PC-3 (cell line): Measurements from ENCODE around the gene LRP5. TPM values are rescaled to one million over a fixed set of nuclear protein-coding genes. Genes with fewer than 3 reads are reported as not detected.

ENCODE experiments used
- ATAC-seq: fragments of 200-7000 bp; cut with Tn5 transposase; 2 replicates; pipeline ENCODE4 v1.9.1; 2020; ENCODE audit warnings: mild to moderate bottlenecking, moderate library complexity
- BruUV-seq: library from RNA; stranded (reverse); fragments of 400-500 nt; replicated peaks from 2 replicates; lab custom pipeline; 2021; lab: Mats Ljungman, UMichigan
- CTCF ChIA-PET: fragments of 300-600 bp; sonication (Branson Sonifier 250); formaldehyde crosslinking; loops from one replicate; lab custom pipeline; 2022; ENCODE audit warnings: antibody characterized with exemption; lab: Charles Lee
- POLR2A ChIA-PET: fragments of 300-600 bp; sonication (Branson Sonifier 250); formaldehyde crosslinking; loops from one replicate; lab custom pipeline; 2022; ENCODE audit warnings: antibody characterized with exemption; ENCODE audit not compliant: unreplicated experiment; lab: Charles Lee
- DNase-seq: peaks from one replicate; pipeline ENCODE4 v3.0.0-alpha.2; 2015
- H2AFZ ChIP-seq: fragments of 300-600 bp; sonication (generic); 2 replicates; pipeline ENCODE4 v1.6.0; 2016; ENCODE audit warnings: antibody characterized with exemption, low read length
- H3F3A ChIP-seq: fragments of 300-600 bp; sonication (generic); one replicate; pipeline ENCODE4 v1.6.0; 2017; ENCODE audit warnings: antibody characterized with exemption, low read length, control low read depth, mild to moderate bottlenecking; ENCODE audit not compliant: unreplicated experiment
- H3K27ac ChIP-seq: fragments of 300-600 bp; sonication (generic); 2 replicates; pipeline ENCODE4 v1.5.1; 2016; ENCODE audit warnings: mild to moderate bottlenecking, low read length
- H3K27me3 ChIP-seq: fragments of 300-600 bp; sonication (generic); 2 replicates; pipeline ENCODE4 v1.6.1; 2016; ENCODE audit warnings: low read length, mixed read lengths
- H3K36me3 ChIP-seq: fragments of 300-600 bp; sonication (generic); 2 replicates; pipeline ENCODE4 v1.6.1; 2016; ENCODE audit warnings: low read depth, mixed run types, low read length, mixed read lengths
- H3K4me1 ChIP-seq: fragments of 300-600 bp; sonication (generic); 2 replicates; pipeline ENCODE4 v1.5.1; 2016; ENCODE audit warnings: low read length; ENCODE audit not compliant: insufficient read depth
- H3K4me2 ChIP-seq: fragments of 300-600 bp; sonication (generic); 2 replicates; pipeline ENCODE4 v1.6.0; 2016; ENCODE audit warnings: low read length
- H3K4me3 ChIP-seq: fragments of 300-600 bp; sonication (generic); 2 replicates; pipeline ENCODE4 v1.5.1; 2016; ENCODE audit warnings: mild to moderate bottlenecking, low read length, mixed read lengths
- H3K79me2 ChIP-seq: fragments of 300-600 bp; sonication (generic); 2 replicates; pipeline ENCODE4 v1.6.1; 2017; ENCODE audit warnings: low read length, mixed read lengths
- H3K9ac ChIP-seq: fragments of 300-600 bp; sonication (generic); 2 replicates; pipeline ENCODE4 v1.6.0; 2016; ENCODE audit warnings: mild to moderate bottlenecking, low read length
- H3K9me2 ChIP-seq: fragments of 300-600 bp; sonication (generic); replicated peaks from 2 replicates; pipeline ENCODE4 v1.6.1; 2016; ENCODE audit warnings: mixed run types, low read length, mixed read lengths
- H3K9me3 ChIP-seq: fragments of 300-600 bp; sonication (generic); 2 replicates; pipeline ENCODE4 v1.6.1; 2016; ENCODE audit warnings: low read length, mixed read lengths
- H4K20me1 ChIP-seq: fragments of 300-600 bp; sonication (generic); 2 replicates; pipeline ENCODE4 v1.6.1; 2016; ENCODE audit warnings: low read length, mixed read lengths
- EZH2 ChIP-seq: fragments of 300-600 bp; sonication (generic); IDR thresholded peaks from one replicate; pipeline ENCODE4 v1.6.1; 2017; ENCODE audit warnings: antibody characterized with exemption, mild to moderate bottlenecking, low read length; ENCODE audit not compliant: unreplicated experiment
- EZH2phosphoT487 ChIP-seq: fragments of 300-600 bp; sonication (generic); IDR thresholded peaks from 2 replicates; pipeline ENCODE4 v1.6.1; 2018; ENCODE audit warnings: mild to moderate bottlenecking, antibody characterized with exemption, low read length, borderline replicate concordance
- intact Hi-C: fragments of 100-400 bp; cut with micrococcal nuclease; formaldehyde crosslinking; loops from 2 replicates; pipeline ENCODE4 v1.9.0; 2023
- total RNA-seq: library from RNA; depleted of rRNA; stranded (reverse); fragments of >200 nt; gene quantifications from 2 replicates; pipeline ENCODE4 v1.2.3, GENCODE V29; 2014
- TF ChIP-seq, protein P1 (sequence below): fragments of 300-600 bp; sonication (generic); conservative IDR thresholded peaks from 2 replicates; pipeline ENCODE4 v1.5.1; 2017; ENCODE audit warnings: antibody characterized with exemption, low read depth, mild to moderate bottlenecking, low read length

LRP5 gene
- total RNA-seq, 1 experiment from 2014 or later, result 64.3 TPM

- Histone ChIP-seq H3K9me3 (no peaks in the 10 kb centered on the region), H3K79me2 (no peaks in the 10 kb centered on the region), H2AFZ (no peak overlapping the region), H3K36me3 (peaks cover 11% of the 10 kb centered on the region; the same call in 1 of the 2 replicates), H3K9me2 (no peaks in the 10 kb centered on the region), H3K9ac (no peak overlapping the region), H4K20me1 (no peaks in the 10 kb centered on the region), H3K4me2 (no peak overlapping the region), H3K4me1 (no peaks in the 10 kb centered on the region), H3K27me3 (no peaks in the 10 kb centered on the region), H3K27ac (no peak overlapping the region), H3K4me3 (no peak overlapping the region), H3F3A (no peaks in the 10 kb centered on the region)
- ChIA-PET CTCF (no interaction called here), POLR2A (no interaction called here)
- no peak for TF ChIP-seq EZH2phosphoT487
- TF ChIP-seq, protein P1, sequence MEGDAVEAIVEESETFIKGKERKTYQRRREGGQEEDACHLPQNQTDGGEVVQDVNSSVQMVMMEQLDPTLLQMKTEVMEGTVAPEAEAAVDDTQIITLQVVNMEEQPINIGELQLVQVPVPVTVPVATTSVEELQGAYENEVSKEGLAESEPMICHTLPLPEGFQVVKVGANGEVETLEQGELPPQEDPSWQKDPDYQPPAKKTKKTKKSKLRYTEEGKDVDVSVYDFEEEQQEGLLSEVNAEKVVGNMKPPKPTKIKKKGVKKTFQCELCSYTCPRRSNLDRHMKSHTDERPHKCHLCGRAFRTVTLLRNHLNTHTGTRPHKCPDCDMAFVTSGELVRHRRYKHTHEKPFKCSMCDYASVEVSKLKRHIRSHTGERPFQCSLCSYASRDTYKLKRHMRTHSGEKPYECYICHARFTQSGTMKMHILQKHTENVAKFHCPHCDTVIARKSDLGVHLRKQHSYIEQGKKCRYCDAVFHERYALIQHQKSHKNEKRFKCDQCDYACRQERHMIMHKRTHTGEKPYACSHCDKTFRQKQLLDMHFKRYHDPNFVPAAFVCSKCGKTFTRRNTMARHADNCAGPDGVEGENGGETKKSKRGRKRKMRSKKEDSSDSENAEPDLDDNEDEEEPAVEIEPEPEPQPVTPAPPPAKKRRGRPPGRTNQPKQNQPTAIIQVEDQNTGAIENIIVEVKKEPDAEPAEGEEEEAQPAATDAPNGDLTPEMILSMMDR, result peak; percentile 40; the same call in 1 of the 2 replicates
- DNase-seq (peak; percentile 18), ATAC-seq (no peak)
- no TSS peak for BruUV-seq
- intact Hi-C loops, result no loop called here
Measured at GRCh38 chr11:68402355-68403031, 90.1 kb downstream of the LRP5 start.

DNA sequence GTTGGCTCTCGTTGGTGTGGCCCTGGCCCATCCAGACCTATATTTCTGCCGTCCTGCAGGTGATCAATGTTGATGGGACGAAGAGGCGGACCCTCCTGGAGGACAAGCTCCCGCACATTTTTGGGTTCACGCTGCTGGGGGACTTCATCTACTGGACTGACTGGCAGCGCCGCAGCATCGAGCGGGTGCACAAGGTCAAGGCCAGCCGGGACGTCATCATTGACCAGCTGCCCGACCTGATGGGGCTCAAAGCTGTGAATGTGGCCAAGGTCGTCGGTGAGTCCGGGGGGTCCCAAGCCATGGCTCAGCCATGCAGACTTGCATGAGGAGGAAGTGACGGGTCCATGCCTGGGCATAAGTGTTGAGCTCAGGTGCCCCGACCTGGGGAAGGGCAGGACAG is 91.0 kb downstream of the LRP5 start:
- H3K4me3 ChIP-seq, result no peak overlapping the region
- no peak for DNase-seq
- H3K4me1 ChIP-seq, result no peaks in the 10 kb centered on the region
- no peaks in the 10 kb centered on the region for H3K79me2 ChIP-seq
- H3K9me2 ChIP-seq, result no peaks in the 10 kb centered on the region
- no peaks in the 10 kb centered on the region for H4K20me1 ChIP-seq
- no peaks in the 10 kb centered on the region for H3K27me3 ChIP-seq
- no peaks in the 10 kb centered on the region for H3F3A ChIP-seq
- POLR2A ChIA-PET, result no interaction called here
- no peak for ATAC-seq
- H3K9me3 ChIP-seq, result no peaks in the 10 kb centered on the region
- CTCF ChIA-PET, result no interaction called here
- intact Hi-C loops, result no loop called here
- peaks cover 11% of the 10 kb centered on the region; the same call in 1 of the 2 replicates for H3K36me3 ChIP-seq
- no peak overlapping the region for H3K9ac ChIP-seq
- no TSS peak for BruUV-seq
- H3K4me2 ChIP-seq, result no peak overlapping the region
- H3K27ac ChIP-seq, result no peak overlapping the region
- no peak for TF ChIP-seq EZH2
- TF ChIP-seq, protein P1, result no peak
- TF ChIP-seq EZH2phosphoT487, result no peak
- no peak overlapping the region for H2AFZ ChIP-seq

- H3K9ac ChIP-seq, result no peak overlapping the region
- no peaks in the 10 kb centered on the region for H3K9me3 ChIP-seq
- intact Hi-C loops, result no loop called here
- peaks cover 12% of the 10 kb centered on the region; the same call in 1 of the 2 replicates for H3K36me3 ChIP-seq
- no peaks in the 10 kb centered on the region for H3K9me2 ChIP-seq
- H2AFZ ChIP-seq, result no peak overlapping the region
- H4K20me1 ChIP-seq, result no peaks in the 10 kb centered on the region
- no peaks in the 10 kb centered on the region for H3F3A ChIP-seq
- BruUV-seq, result no TSS peak
- CTCF ChIA-PET, result no interaction called here
- POLR2A ChIA-PET, result no interaction called here
- no peaks in the 10 kb centered on the region for H3K4me1 ChIP-seq
- H3K27me3 ChIP-seq, result no peaks in the 10 kb centered on the region
- no peaks in the 10 kb centered on the region for H3K79me2 ChIP-seq
- TF ChIP-seq, protein P1, result no peak
- TF ChIP-seq EZH2, result no peak
- TF ChIP-seq EZH2phosphoT487, result no peak
- no peak overlapping the region for H3K4me3 ChIP-seq
- DNase-seq (no peak), ATAC-seq (no peak)
- no peak overlapping the region for H3K27ac ChIP-seq
- H3K4me2 ChIP-seq, result no peak overlapping the region
Measured at GRCh38 chr11:68403831-68404230, 91.4 kb downstream of the LRP5 start.
